CD4-positive, alpha-beta memory T cell (primary cell): ENCODE results near the gene GNAI2. TPM values are rescaled to one million over a fixed set of nuclear protein-coding genes. Genes with fewer than 3 reads are reported as not detected.
"Not testable (repeated sequence)": the region's sequence is repeated elsewhere in the genome, so short reads cannot be mapped to it uniquely, and the experiment has no call there.

Source experiments
- CTCF ChIA-PET: fragments of 350-600 bp; sonication (Branson Sonifier 250); formaldehyde crosslinking; loops from one replicate; lab custom pipeline; 2021; ENCODE audit warnings: inconsistent platforms; ENCODE audit not compliant: partially characterized antibody; lab: Charles Lee
- POLR2A ChIA-PET: fragments of 350-600 bp; sonication (Branson Sonifier 250); formaldehyde crosslinking; loops from one replicate; lab custom pipeline; 2021; ENCODE audit not compliant: partially characterized antibody; lab: Charles Lee
- DNase-seq, 5 donors: peaks; one replicate each; pipeline versions ENCODE4 v3.0.0 to v3.0.0-alpha.2; 2020 to 2022; ENCODE audit warnings: mixed read lengths in 1 of 5
- H3K27ac ChIP-seq: one replicate; pipeline ENCODE4 v1.7.0; 2013; ENCODE audit warnings: low read depth, low read length
- H3K27me3 ChIP-seq: 2 replicates; pipeline ENCODE4 v1.7.0; 2013; ENCODE audit warnings: mild to moderate bottlenecking, low read length, moderate library complexity; ENCODE audit not compliant: insufficient read depth
- H3K36me3 ChIP-seq: 2 replicates; pipeline ENCODE4 v1.7.0; 2013; ENCODE audit warnings: mild to moderate bottlenecking, low read length, moderate library complexity; ENCODE audit not compliant: insufficient read depth
- H3K4me1 ChIP-seq: 2 replicates; pipeline ENCODE4 v1.7.0; 2013; ENCODE audit warnings: mild to moderate bottlenecking, low read length, moderate library complexity; ENCODE audit not compliant: insufficient read depth
- H3K4me3 ChIP-seq, 2 donors: one replicate each; pipeline ENCODE4 v1.7.0; 2013; ENCODE audit warnings: low read length in 2 of 2, mild to moderate bottlenecking in 1 of 2
- H3K9me3 ChIP-seq, 2 donors: one replicate each; pipeline ENCODE4 v1.7.0; 2013; ENCODE audit warnings: low read length in 2 of 2, control low read depth in 1 of 2; ENCODE audit not compliant: control insufficient read depth in 1 of 2
- H3K27ac Mint-ChIP-seq, 7 donors: one replicate each; pipeline ENCODE4 v1.8.0; 2020 to 2021; ENCODE audit warnings: mixed read lengths in 7 of 7, mild to moderate bottlenecking in 6 of 7, inconsistent platforms in 3 of 7, moderate library complexity in 3 of 7
- H3K27me3 Mint-ChIP-seq, 2 donors: one replicate each; pipeline ENCODE4 v1.8.0; 2020 to 2021; ENCODE audit warnings: mixed read lengths in 2 of 2
- H3K36me3 Mint-ChIP-seq, 2 donors: one replicate each; pipeline ENCODE4 v1.8.0; 2020 to 2021; ENCODE audit warnings: mixed read lengths in 2 of 2, inconsistent platforms in 1 of 2, mild to moderate bottlenecking in 1 of 2
- H3K4me1 Mint-ChIP-seq, 4 donors: one replicate each; pipeline ENCODE4 v1.8.0; 2020 to 2021; ENCODE audit warnings: mixed read lengths in 4 of 4, mild to moderate bottlenecking in 1 of 4
- H3K4me3 Mint-ChIP-seq, 8 donors: one replicate each; pipeline ENCODE4 v1.8.0; 2020 to 2021; ENCODE audit warnings: mixed read lengths in 8 of 8, mild to moderate bottlenecking in 7 of 8, moderate library complexity in 6 of 8, inconsistent platforms in 3 of 8
- H3K9me3 Mint-ChIP-seq, 8 donors: one replicate each; pipeline ENCODE4 v1.8.0; 2020 to 2021; ENCODE audit warnings: mixed read lengths in 8 of 8, mild to moderate bottlenecking in 5 of 8, inconsistent platforms in 3 of 8, moderate library complexity in 1 of 8
- intact Hi-C: fragments of 100-400 bp; cut with micrococcal nuclease; formaldehyde crosslinking; loops from one replicate; pipeline ENCODE4 v1.15.1; 2023
- polyA plus RNA-seq, 2 donors: library from polyadenylated mRNA; unstranded; fragments of 300-500 nt; fragmentation: Illumina TruSeq; gene quantifications; one replicate each; pipeline ENCODE4 v1.2.3, GENCODE V29; 2021
- total RNA-seq, 2 experiments: library from RNA; stranded (reverse); gene quantifications; one replicate each; pipeline ENCODE4 v1.2.3, GENCODE V29; 2021

The GNAI2 gene
- total and polyA plus RNA-seq, 4 experiments from 2014 or later, result 292 to 615 (median 416) TPM

DNA sequence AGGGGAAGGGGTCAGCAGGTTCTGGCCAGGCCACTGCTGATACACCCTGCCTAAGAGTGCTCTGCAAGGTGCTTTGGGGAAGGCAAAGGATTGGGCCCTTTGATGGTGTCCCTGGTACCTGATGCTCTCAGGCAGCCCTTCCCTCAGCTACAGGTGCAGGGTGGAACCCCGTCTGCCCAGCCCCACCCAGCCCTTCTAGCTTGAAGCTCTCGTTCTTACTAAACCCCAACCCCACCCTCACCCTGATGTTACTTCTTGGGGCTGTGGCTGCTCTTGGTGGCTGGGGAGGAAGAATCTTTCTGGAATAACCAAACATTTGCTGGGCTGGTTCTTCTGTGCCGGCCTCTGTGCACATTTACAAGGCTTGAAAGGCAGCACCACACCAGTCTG is 6.4 kb downstream of the GNAI2 start:
- H3K4me1 Mint-ChIP-seq, result peaks cover 47 to 95% (median 74%) of the 10 kb centered on the region in 4 donors
- Histone ChIP-seq H3K4me3 (no peak overlapping the region), H3K36me3 (peaks cover 18% of the 10 kb centered on the region), H3K27ac (peak overlapping the region; percentile 76), H3K27me3 (no peaks in the 10 kb centered on the region), H3K4me1 (peaks cover 91% of the 10 kb centered on the region), H3K9me3 (no peaks in the 10 kb centered on the region)
- ChIA-PET POLR2A (interaction anchor here (0.7 to 11.2 kb wide), 5 partner anchors 14 to 94 kb away, joined by 3 to 150 read pairs (median 4); partner anchors contain the start of genes IFRD2 and TUSC2), CTCF (interaction anchor here (4.1 to 10.2 kb wide), 2 partner anchors 15 to 49 kb away, joined by 29 to 127 read pairs; no protein-coding TSS in a partner anchor)
- intact Hi-C loops, result no loop called here
- H3K36me3 Mint-ChIP-seq, result peaks cover 0 to 45% of the 10 kb centered on the region in 2 donors
- no peaks in the 10 kb centered on the region for H3K9me3 Mint-ChIP-seq
- no peaks in the 10 kb centered on the region for H3K27me3 Mint-ChIP-seq
- H3K27ac Mint-ChIP-seq, result peak overlapping the region; percentile 87 to 96 (median 94)
- no peak for DNase-seq
- peak overlapping the region in 7 of 8 donors; percentile 71 to 84 (median 76) for H3K4me3 Mint-ChIP-seq

DNA sequence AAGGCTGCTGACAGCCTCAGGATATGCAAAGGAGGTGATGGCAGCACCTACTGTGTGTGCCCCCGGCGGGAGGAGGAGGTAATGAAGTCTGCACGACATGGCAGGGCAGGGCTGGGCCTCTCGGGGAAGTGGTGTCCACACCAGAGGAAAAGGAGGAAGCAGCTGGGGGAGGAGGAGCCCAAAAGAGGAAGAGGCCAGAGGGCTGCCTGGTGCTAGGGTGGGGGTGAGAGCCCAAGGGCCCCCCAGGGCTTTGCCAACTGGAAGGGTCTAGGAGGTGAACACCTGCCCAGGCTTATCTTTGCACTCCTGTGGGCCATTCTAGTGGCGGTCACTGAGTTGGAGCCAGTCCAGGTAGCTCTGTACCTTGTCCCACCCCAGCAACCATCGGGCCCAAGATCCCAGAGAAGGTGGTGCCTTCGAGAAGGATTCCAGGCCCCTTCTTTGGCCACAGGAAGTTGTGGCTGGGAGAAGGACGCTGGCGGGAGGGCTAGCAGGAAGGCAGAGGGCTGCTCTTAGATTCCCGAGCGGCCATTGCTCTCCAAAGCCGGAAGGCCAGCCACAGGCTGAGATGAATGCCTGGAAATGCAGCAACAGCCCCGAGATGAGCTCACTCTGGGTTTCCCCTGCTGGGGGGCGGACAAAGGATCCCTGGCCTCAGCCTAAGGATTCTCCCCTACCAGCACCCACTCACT is 7.0 kb downstream of the GNAI2 start:
- Histone ChIP-seq H3K4me3 (no peak overlapping the region), H3K9me3 (no peaks in the 10 kb centered on the region), H3K4me1 (peaks cover 96% of the 10 kb centered on the region), H3K27me3 (no peaks in the 10 kb centered on the region), H3K27ac (peak overlapping the region; percentile 76), H3K36me3 (peaks cover 18% of the 10 kb centered on the region)
- ChIA-PET CTCF (interaction anchor here (0.7 to 10.2 kb wide), 7 partner anchors 16 to 104 kb away, joined by 3 to 127 read pairs (median 3); no protein-coding TSS in a partner anchor), POLR2A (interaction anchor here (1.2 to 11.2 kb wide), 3 partner anchors 15 to 85 kb away, joined by 3 to 150 read pairs (median 4); partner anchors contain the start of genes IFRD2 and TUSC2)
- H3K4me1 Mint-ChIP-seq, result peaks cover 48 to 92% (median 73%) of the 10 kb centered on the region in 4 donors
- H3K27me3 Mint-ChIP-seq, result no peaks in the 10 kb centered on the region
- peak overlapping the region in 7 of 8 donors; percentile 71 to 84 (median 76) for H3K4me3 Mint-ChIP-seq
- H3K36me3 Mint-ChIP-seq, result peaks cover 0 to 38% of the 10 kb centered on the region in 2 donors
- H3K27ac Mint-ChIP-seq, result peak overlapping the region; percentile 87 to 96 (median 94)
- intact Hi-C loops, result no loop called here
- no peaks in the 10 kb centered on the region for H3K9me3 Mint-ChIP-seq
- DNase-seq, result peak in 2 of 5 donors; percentile 17 to 76

GRCh38 chr3:50243543-50243895 is 7.5 kb downstream of the GNAI2 start:
- DNase-seq, result no peak
- peak overlapping the region in 4 of 8 donors; percentile 21 to 49 (median 44) for H3K4me3 Mint-ChIP-seq
- CTCF ChIA-PET, result interaction anchor here (0.6 to 10.2 kb wide), 11 partner anchors 7 to 1694 kb away, joined by 3 to 127 read pairs (median 4); partner anchors contain the start of gene GNAI2
- H3K4me1 Mint-ChIP-seq, result peaks cover 50 to 90% (median 72%) of the 10 kb centered on the region in 4 donors
- Histone ChIP-seq H3K9me3 (no peaks in the 10 kb centered on the region), H3K4me3 (no peak overlapping the region), H3K36me3 (peaks cover 18% of the 10 kb centered on the region), H3K27ac (peak overlapping the region; percentile 76), H3K4me1 (peaks cover 96% of the 10 kb centered on the region), H3K27me3 (no peaks in the 10 kb centered on the region)
- intact Hi-C loops, result no loop called here
- POLR2A ChIA-PET, result interaction anchor here (1.9 to 11.2 kb wide), 2 partner anchors 15 to 49 kb away, joined by 4 to 150 read pairs; partner anchors contain the start of gene IFRD2
- H3K36me3 Mint-ChIP-seq, result peaks cover 0 to 39% of the 10 kb centered on the region in 2 donors
- no peaks in the 10 kb centered on the region for H3K27me3 Mint-ChIP-seq
- H3K27ac Mint-ChIP-seq, result peak overlapping the region; percentile 72 to 96 (median 81)
- H3K9me3 Mint-ChIP-seq, result no peaks in the 10 kb centered on the region

GRCh38 chr3:50244813-50245212 is 8.8 kb downstream of the GNAI2 start:
- POLR2A ChIA-PET, result interaction anchor here (1.0 to 11.2 kb wide), 4 partner anchors 8 to 55 kb away, joined by 3 to 150 read pairs (median 38); partner anchors contain the start of genes GNAI2, HYAL3 and NAA80
- DNase-seq, result not testable (repeated sequence)

DNA sequence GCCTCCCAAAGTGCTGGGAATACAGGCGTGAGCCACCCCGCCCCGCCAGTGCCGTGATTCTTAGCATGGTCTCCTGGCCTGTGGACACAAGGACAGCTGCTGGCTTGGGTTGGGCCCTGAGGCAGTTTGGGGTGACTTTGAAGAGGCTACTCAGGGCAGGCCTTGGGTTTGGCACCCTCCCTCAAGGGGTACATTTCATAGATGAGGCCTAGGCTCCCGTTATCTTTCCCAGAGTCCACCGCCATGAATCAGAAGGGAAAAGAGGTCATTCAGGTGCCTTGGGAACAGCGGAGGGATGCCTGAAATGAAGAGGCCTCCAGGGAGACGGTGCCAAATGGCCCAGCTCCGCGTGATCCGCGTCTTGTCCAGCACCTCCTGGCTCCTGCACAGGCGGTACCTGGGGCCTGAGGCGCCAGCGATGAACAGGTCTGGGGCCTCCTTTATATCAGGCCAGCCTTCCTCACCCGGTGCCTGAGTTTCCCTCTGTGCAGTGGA is 9.3 kb downstream of the GNAI2 start:
- intact Hi-C loops, result no loop called here
- Mint-ChIP-seq H3K27ac (peak overlapping the region; percentile 74 to 98 (median 95)), H3K4me1 (peaks cover 42 to 88% (median 68%) of the 10 kb centered on the region in 4 donors), H3K4me3 (peak overlapping the region in 5 of 8 donors; percentile 76 to 88 (median 81)), H3K36me3 (peaks cover 0 to 34% of the 10 kb centered on the region in 2 donors), H3K9me3 (no peaks in the 10 kb centered on the region), H3K27me3 (no peaks in the 10 kb centered on the region)
- no peaks in the 10 kb centered on the region for H3K27me3 ChIP-seq
- ChIA-PET POLR2A (interaction anchor here (1.3 to 11.2 kb wide), 3 partner anchors 8 to 54 kb away, joined by 3 to 150 read pairs (median 70); partner anchors contain the start of genes GNAI2, HYAL3 and NAA80), CTCF (interaction anchor here (1.8 to 5.1 kb wide), 3 partner anchors 9 to 125 kb away, joined by 4 to 65 read pairs (median 6); partner anchors contain the start of gene GNAI2)
- H3K4me1 ChIP-seq, result peaks cover 96% of the 10 kb centered on the region
- H3K4me3 ChIP-seq, result peak overlapping the region in 1 of 2 donors; percentile 44
- peaks cover 12% of the 10 kb centered on the region for H3K36me3 ChIP-seq
- H3K9me3 ChIP-seq, result no peaks in the 10 kb centered on the region
- DNase-seq, result no peak
- H3K27ac ChIP-seq, result peak overlapping the region; percentile 76

More at GRCh38 chr3:50244813-50245212, 8.8 kb downstream of the GNAI2 start:
- Histone ChIP-seq H3K4me1 (peaks cover 96% of the 10 kb centered on the region), H3K27ac (peak overlapping the region; percentile 76), H3K36me3 (peaks cover 12% of the 10 kb centered on the region)
- intact Hi-C loops, H3K4me3 ChIP-seq, H3K9me3 ChIP-seq, H3K27me3 ChIP-seq, H3K9me3 Mint-ChIP-seq, H3K27me3 Mint-ChIP-seq: not testable (repeated sequence)
- CTCF ChIA-PET, result interaction anchor here (4.1 to 10.2 kb wide), 3 partner anchors 8 to 51 kb away, joined by 29 to 127 read pairs (median 65); partner anchors contain the start of gene GNAI2
- Mint-ChIP-seq H3K27ac (peak overlapping the region in 6 of 7 donors; percentile 72 to 97 (median 92)), H3K4me1 (peaks cover 43 to 88% (median 68%) of the 10 kb centered on the region in 4 donors), H3K4me3 (peak overlapping the region in 5 of 8 donors; percentile 13 to 79 (median 62)), H3K36me3 (peaks cover 0 to 34% of the 10 kb centered on the region in 2 donors)

DNA sequence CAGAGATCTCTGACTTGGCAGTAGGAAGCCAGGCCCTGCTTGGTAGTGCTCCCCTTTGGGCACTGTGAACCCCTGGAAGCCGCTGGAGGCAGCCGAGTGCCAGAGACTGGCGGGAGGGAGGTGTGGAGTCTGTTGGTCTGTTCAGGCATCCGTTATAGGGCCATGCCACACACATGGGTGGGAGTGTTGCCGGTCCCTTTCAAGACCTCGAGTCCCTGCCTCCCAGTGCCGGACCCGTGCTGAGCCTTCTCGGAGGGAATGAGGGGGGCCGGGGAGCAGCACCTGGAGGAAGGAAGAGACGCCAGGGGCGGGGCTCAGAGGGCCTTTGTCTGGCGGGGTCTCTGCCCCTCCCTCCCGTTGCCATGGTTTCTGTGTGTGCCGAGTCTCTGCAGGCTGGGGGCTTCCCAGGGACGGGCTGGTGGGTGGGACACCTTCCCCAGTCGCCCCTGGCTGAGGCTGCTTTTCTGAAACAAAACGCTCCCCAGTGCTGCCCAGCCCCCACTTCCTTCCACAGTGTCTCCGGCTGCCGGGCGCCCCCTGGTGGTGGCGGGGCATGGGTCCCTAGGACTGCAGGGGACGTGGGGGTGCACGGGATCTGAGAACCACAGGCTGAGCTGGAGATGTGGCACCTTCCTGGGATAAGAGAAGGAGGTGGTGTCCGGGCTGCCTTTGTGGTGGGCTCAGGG is 10.0 kb downstream of the GNAI2 start:
- H3K4me1 Mint-ChIP-seq, result peaks cover 44 to 89% (median 71%) of the 10 kb centered on the region in 4 donors
- ChIA-PET CTCF (interaction anchor here (0.7 to 6.4 kb wide), 28 partner anchors 9 to 156 kb away, joined by 3 to 238 read pairs (median 4); partner anchors contain the start of genes GNAI2, GNAT1, HYAL3 and LSMEM2), POLR2A (interaction anchor here (1.1 to 11.2 kb wide), 10 partner anchors 9 to 82 kb away, joined by 4 to 150 read pairs (median 10); partner anchors contain the start of genes GNAI2, HYAL3, IFRD2 and NAA80)
- no peaks in the 10 kb centered on the region for H3K9me3 ChIP-seq
- peak overlapping the region; percentile 76 for H3K27ac ChIP-seq
- peaks cover 97% of the 10 kb centered on the region for H3K4me1 ChIP-seq
- no peaks in the 10 kb centered on the region for H3K27me3 ChIP-seq
- H3K36me3 ChIP-seq, result peaks cover 17% of the 10 kb centered on the region
- intact Hi-C loops, result loop anchor here (1.0 kb wide), 5 partner anchors 8 to 52 kb away; partner anchors contain the start of gene IFRD2
- peak; percentile 89 to 94 (median 92) for DNase-seq
- peak overlapping the region; percentile 24 to 44 for H3K4me3 ChIP-seq
- no peaks in the 10 kb centered on the region for H3K27me3 Mint-ChIP-seq
- H3K4me3 Mint-ChIP-seq, result peak overlapping the region; percentile 75 to 88 (median 80)
- no peaks in the 10 kb centered on the region for H3K9me3 Mint-ChIP-seq
- H3K36me3 Mint-ChIP-seq, result peaks cover 0 to 36% of the 10 kb centered on the region in 2 donors
- H3K27ac Mint-ChIP-seq, result peak overlapping the region; percentile 92 to 98 (median 95)
